ENCODE measurements around the gene GPR107. TPM values are rescaled to one million over a fixed set of nuclear protein-coding genes. Genes with fewer than 3 reads are reported as not detected.

Gene GPR107
- total RNA-seq, 1 experiment from 2014 or later: 33.2 TPM

GRCh38 chr9:130155647-130156046 is 101.9 kb downstream of the GPR107 start (continued):
- TF ChIP-seq ZNF532 (CRISPR knock-in tag; IDR thresholded peaks at IDR 0.05; ENCODE audit: borderline replicate concordance) (no peak), IRF2 (CRISPR knock-in tag; IDR thresholded peaks at IDR 0.05; ENCODE audit: borderline replicate concordance, low read depth) (no peak), SOX15 (CRISPR knock-in tag; IDR thresholded peaks at IDR 0.05) (no peak), ZNF425 (CRISPR knock-in tag; conservative IDR thresholded peaks at IDR 0.05) (no peak), ATF3 (CRISPR knock-in tag; conservative IDR thresholded peaks at IDR 0.05) (no peak)

- no peaks in the 10 kb centered on the region for H3K9me3 Mint-ChIP-seq
- no peaks in the 10 kb centered on the region for H3K27me3 Mint-ChIP-seq (ENCODE audit: low read depth)
- ChIA-PET CTCF (interaction anchor here (0.8 to 1.8 kb wide), 3 partner anchors 52 to 158 kb away, joined by 3 to 6 read pairs (median 4); no protein-coding TSS in a partner anchor), POLR2A (interaction anchor here (0.9 kb wide), 1 partner anchor 34 kb away, joined by 3 read pairs; no protein-coding TSS in a partner anchor)
- ATAC-seq (peak; percentile 21; the same call in 1 of the 2 replicates), DNase-seq (ENCODE audit: low spot score) (no peak)
- peaks cover 16% of the 10 kb centered on the region for H3K4me1 Mint-ChIP-seq
- H3K36me3 Mint-ChIP-seq: no peaks in the 10 kb centered on the region
- no peak overlapping the region for H3K4me3 Mint-ChIP-seq
- no peak overlapping the region for H3K27ac Mint-ChIP-seq
- no peak for TF ChIP-seq AFF4 (CRISPR knock-in tag; IDR thresholded peaks at IDR 0.05; ENCODE audit: borderline replicate concordance)
- no peak for TF ChIP-seq ZNF121 (CRISPR knock-in tag; IDR thresholded peaks at IDR 0.05)
- TF ChIP-seq ZNF425 (CRISPR knock-in tag; conservative IDR thresholded peaks at IDR 0.05): no peak
- no peak for TF ChIP-seq ATF3 (CRISPR knock-in tag; conservative IDR thresholded peaks at IDR 0.05)
- TF ChIP-seq ZNF263 (CRISPR knock-in tag; IDR thresholded peaks at IDR 0.05; ENCODE audit: low read depth): no peak
- TF ChIP-seq ZNF512 (CRISPR knock-in tag; IDR thresholded peaks at IDR 0.05; ENCODE audit: borderline replicate concordance): no peak
- no peak for TF ChIP-seq NR2C2 (CRISPR knock-in tag; IDR thresholded peaks at IDR 0.05)
- TF ChIP-seq ZBTB43 (CRISPR knock-in tag; IDR thresholded peaks at IDR 0.05): no peak
- TF ChIP-seq HMGXB4 (CRISPR knock-in tag; IDR thresholded peaks at IDR 0.05): no peak
- no peak for TF ChIP-seq ETV6 (CRISPR knock-in tag; IDR thresholded peaks at IDR 0.05)
Observed at GRCh38 chr9:130156672-130157071, 103.0 kb downstream of the GPR107 start.

Data from WTC11 (cell line).